HCT116 (cell line): Measurements from ENCODE around the gene AGFG2. TPM values are rescaled to one million over a fixed set of nuclear protein-coding genes. Genes with fewer than 3 reads are reported as not detected.

Source experiments
- ATAC-seq: fragments of 200-7000 bp; cut with Tn5 transposase; 2 replicates; pipeline ENCODE4 v1.9.1; 2020; ENCODE audit warnings: mild to moderate bottlenecking, moderate library complexity
- BruUV-seq: library from RNA; stranded (reverse); fragments of 400-500 nt; replicated peaks from 2 replicates; lab custom pipeline; 2021; lab: Mats Ljungman, UMichigan
- CTCF ChIA-PET: fragments of 300-600 bp; sonication (Branson Sonifier 250); formaldehyde crosslinking; loops from one replicate; lab custom pipeline; 2021; ENCODE audit warnings: antibody characterized with exemption; lab: Charles Lee
- POLR2A ChIA-PET: fragments of 300-600, 350-600 bp; sonication (Branson Sonifier 250); formaldehyde crosslinking; loops from one replicate; lab custom pipeline; 2021; ENCODE audit warnings: antibody characterized with exemption; lab: Charles Lee
- RAD21 ChIA-PET, 2 experiments: fragments of 300-600 bp; sonication (Branson Sonifier 250); formaldehyde crosslinking; loops; one replicate each; lab custom pipeline; 2023; ENCODE audit warnings: low total read pairs in 2 of 2; ENCODE audit not compliant: uncharacterized antibody in 2 of 2, unreplicated experiment in 2 of 2, low non-redundant PET in 1 of 2; lab: Charles Lee
- DNase-seq: peaks from one replicate; pipeline ENCODE4 v3.0.0-alpha.2; 2010; ENCODE audit warnings: low read depth, low spot score
- H2AFZ ChIP-seq: fragments of 200-600 bp; shearing (Covaris generic), sonication (generic); 2 replicates; pipeline ENCODE4 v1.6.1; 2017; ENCODE audit warnings: low read depth, mixed run types, mixed read lengths, antibody characterized with exemption, low read length; ENCODE audit not compliant: poor library complexity, severe bottlenecking
- H3K27ac ChIP-seq: 2 replicates; pipeline ENCODE4 v1.5.1; 2012; ENCODE audit warnings: low read depth, low read length
- H3K27me3 ChIP-seq: fragments of 200-600 bp; sonication (generic); 2 replicates; pipeline ENCODE4 v1.6.1; 2016; ENCODE audit warnings: mixed run types, low read length, mixed read lengths; ENCODE audit not compliant: insufficient read depth
- H3K36me3 ChIP-seq, 2 experiments: fragments of 200-500 bp in 1 of 2; fragments of 200-600 bp in 1 of 2; sonication (Bioruptor generic) in 1 of 2; sonication (generic) in 1 of 2; 2 replicates each; pipeline versions ENCODE4 v1.5.1 to v1.6.1; 2014 to 2016; ENCODE audit warnings: low read length in 2 of 2, inconsistent platforms in 1 of 2, mixed read lengths in 1 of 2, mixed run types in 1 of 2; ENCODE audit not compliant: insufficient read depth in 2 of 2, control insufficient read depth in 1 of 2
- H3K4me1 ChIP-seq, 2 experiments: fragments of 200-600 bp in 1 of 2; sonication (generic) in 1 of 2; 2 replicates each; pipeline versions ENCODE4 v1.5.1 to v1.6.1; 2012 to 2017; ENCODE audit warnings: low read length in 2 of 2, inconsistent platforms in 1 of 2, mild to moderate bottlenecking in 1 of 2, mixed read lengths in 1 of 2, mixed run types in 1 of 2, moderate library complexity in 1 of 2; ENCODE audit not compliant: insufficient read depth in 2 of 2, control insufficient read depth in 1 of 2
- H3K4me2 ChIP-seq: fragments of 200-600 bp; sonication (generic); 2 replicates; pipeline ENCODE4 v1.6.1; 2017; ENCODE audit warnings: mixed run types, low read length, mixed read lengths
- H3K4me3 ChIP-seq, 2 experiments: fragments of 200-600 bp in 1 of 2; sonication (generic) in 1 of 2; replicated peaks in 1 of 2; 2 replicates each; pipeline ENCODE4 v1.5.1; 2011 to 2016; ENCODE audit warnings: low read length in 2 of 2, control low read depth in 1 of 2, low read depth in 1 of 2, mild to moderate bottlenecking in 1 of 2, mixed read lengths in 1 of 2, mixed run types in 1 of 2
- H3K79me2 ChIP-seq: fragments of 200-600 bp; sonication (generic); 2 replicates; pipeline ENCODE4 v1.6.1; 2017; ENCODE audit warnings: mild to moderate bottlenecking, mixed run types, low read length, moderate library complexity, mixed read lengths; ENCODE audit not compliant: insufficient read depth
- H3K9ac ChIP-seq: fragments of 200-600 bp; sonication (generic); 2 replicates; pipeline ENCODE4 v1.6.1; 2016; ENCODE audit warnings: low read length, mixed read lengths
- H3K9me2 ChIP-seq: fragments of 200-600 bp; sonication (generic), shearing (Covaris generic); 2 replicates; pipeline ENCODE4 v1.6.1; 2017; ENCODE audit warnings: mixed run types, mild to moderate bottlenecking, moderate library complexity; ENCODE audit not compliant: insufficient read depth
- H3K9me3 ChIP-seq, 2 experiments: fragments of 200-500 bp in 1 of 2; fragments of 200-600 bp in 1 of 2; sonication (Bioruptor generic) in 1 of 2; sonication (generic) in 1 of 2; 2 replicates each; pipeline ENCODE4 v1.6.1; 2014 to 2017; ENCODE audit warnings: low read length in 2 of 2, mixed read lengths in 2 of 2, inconsistent platforms in 1 of 2, low read depth in 1 of 2, mild to moderate bottlenecking in 1 of 2, mixed run types in 1 of 2, moderate library complexity in 1 of 2; ENCODE audit not compliant: control insufficient read depth in 1 of 2, insufficient read depth in 1 of 2
- H4K20me1 ChIP-seq: fragments of 200-600 bp; sonication (generic), shearing (Covaris generic); 2 replicates; pipeline ENCODE4 v1.6.1; 2017; ENCODE audit warnings: mixed run types, mild to moderate bottlenecking, moderate library complexity; ENCODE audit not compliant: insufficient read depth
- CBX3 ChIP-seq: IDR thresholded peaks from 2 replicates; pipeline ENCODE4 v1.6.1; 2012; ENCODE audit warnings: low read depth
- EGR1 ChIP-seq: IDR thresholded peaks from 2 replicates; pipeline ENCODE4 v1.6.1; 2012; ENCODE audit warnings: low read depth
- ELF1 ChIP-seq: IDR thresholded peaks from 2 replicates; pipeline ENCODE4 v1.6.1; 2012; ENCODE audit warnings: low read depth, borderline replicate concordance
- EZH2phosphoT487 ChIP-seq: fragments of 200-600 bp; IDR thresholded peaks from 2 replicates; pipeline ENCODE4 v1.6.1; 2018; ENCODE audit warnings: antibody characterized with exemption, borderline replicate concordance
- POLR2A ChIP-seq: IDR thresholded peaks from 2 replicates; pipeline ENCODE4 v1.7.0; 2011; ENCODE audit warnings: borderline replicate concordance; ENCODE audit not compliant: insufficient read depth, insufficient read length; ENCODE audit errors: extremely low read depth
- POLR2AphosphoS5 ChIP-seq: IDR thresholded peaks from 2 replicates; pipeline ENCODE4 v1.6.1; 2011; ENCODE audit warnings: mild to moderate bottlenecking, low read depth, low read length, moderate library complexity
- RAD21 ChIP-seq: IDR thresholded peaks from 2 replicates; pipeline ENCODE4 v1.6.1; 2012; ENCODE audit warnings: low read depth, mild to moderate bottlenecking
- SIN3A ChIP-seq: IDR thresholded peaks from 2 replicates; pipeline ENCODE4 v1.6.1; 2012; ENCODE audit warnings: low read depth
- SRF ChIP-seq: IDR thresholded peaks from 2 replicates; pipeline ENCODE4 v1.6.1; 2012; ENCODE audit warnings: low read depth
- YY1 ChIP-seq: IDR thresholded peaks from 2 replicates; pipeline ENCODE4 v1.6.1; 2011; ENCODE audit warnings: low read length, low read depth, moderate library complexity, mild to moderate bottlenecking; ENCODE audit not compliant: insufficient replicate concordance; ENCODE audit errors: extremely low read depth
- ZFX ChIP-seq: fragments of 450-650 bp; IDR thresholded peaks from 2 replicates; pipeline ENCODE4 v1.6.1; 2017
- ZNF274 ChIP-seq: fragments of 200-500 bp; sonication (Bioruptor generic); IDR thresholded peaks from 2 replicates; pipeline ENCODE4 v1.6.1; 2014; ENCODE audit warnings: mild to moderate bottlenecking, low read depth, low read length, inconsistent platforms
- intact Hi-C: fragments of 100-400 bp; cut with micrococcal nuclease; formaldehyde crosslinking; loops from 2 replicates; pipeline ENCODE4 v1.10.0; 2022
- total RNA-seq: library from RNA; stranded (reverse); gene quantifications from one replicate; pipeline ENCODE4 v1.2.1, GENCODE V29; 2021; ENCODE audit not compliant: unreplicated experiment
- TF ChIP-seq, protein P1 (sequence below): IDR thresholded peaks from 2 replicates; pipeline ENCODE4 v1.6.1; 2012
- TF ChIP-seq, protein P2 (sequence below), 3 experiments: fragments of 200-600 bp in 1 of 3; sonication (generic) in 1 of 3; IDR thresholded peaks in 2 of 3; conservative IDR thresholded peaks in 1 of 3; 2 replicates each; pipeline ENCODE4 v1.5.1; 2012 to 2017; ENCODE audit warnings: low read depth in 2 of 3, low read length in 2 of 3, antibody characterized with exemption in 1 of 3, borderline replicate concordance in 1 of 3, control low read depth in 1 of 3, mild to moderate bottlenecking in 1 of 3, mixed read lengths in 1 of 3, mixed run types in 1 of 3, moderate library complexity in 1 of 3; ENCODE audit not compliant: insufficient read depth in 1 of 3

Gene AGFG2
- total RNA-seq, 1 experiment from 2014 or later = 14.0 TPM

DNA sequence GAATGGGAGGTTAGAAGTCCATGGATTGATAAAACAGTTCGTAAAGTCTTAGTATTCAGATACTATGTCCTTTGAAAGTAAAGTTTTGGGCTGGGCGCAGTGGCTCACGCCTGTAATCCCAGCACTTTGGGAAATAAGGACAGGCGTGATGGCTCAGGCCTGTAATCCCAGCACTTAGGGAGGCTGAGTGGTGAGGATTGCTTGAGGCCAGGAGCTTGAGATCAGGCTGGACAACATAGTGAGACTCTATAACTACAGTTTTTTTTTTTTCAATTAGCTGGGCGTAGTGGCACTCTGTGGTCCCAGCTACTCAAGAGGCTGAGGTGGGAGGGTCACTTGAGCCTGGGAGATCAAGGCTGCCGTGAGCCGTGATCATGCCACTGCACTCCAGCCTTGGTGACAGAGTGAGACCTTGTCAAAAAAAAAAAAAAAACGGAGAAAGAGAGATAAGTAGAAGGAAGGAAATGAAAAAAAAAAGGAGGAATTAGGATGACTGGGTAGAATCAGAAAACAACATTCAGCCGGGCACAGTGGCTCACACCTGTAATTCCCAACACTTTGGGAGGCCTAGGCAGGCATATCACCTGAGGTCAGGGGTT is 25.7 kb upstream of the AGFG2 start:
- CTCF ChIA-PET = no interaction called here

More for the DNA sequence above, 25.7 kb upstream of the AGFG2 start:
- no peaks in the 10 kb centered on the region for H3K9me3 ChIP-seq
- H3K4me3 ChIP-seq = no peak overlapping the region
- DNase-seq (no peak), ATAC-seq (no peak)
- H3K27me3 ChIP-seq = no peaks in the 10 kb centered on the region
- H3K36me3 ChIP-seq = no peaks in the 10 kb centered on the region
- ChIA-PET RAD21 (interaction anchor here in 1 of 2 experiments (0.7 kb wide), 1 partner anchor 71 kb away, joined by 4 read pairs; no protein-coding TSS in a partner anchor), POLR2A (no interaction called here)
- intact Hi-C loops = no loop called here
- no peak overlapping the region for H3K9ac ChIP-seq
- H4K20me1 ChIP-seq = no peaks in the 10 kb centered on the region
- H3K79me2 ChIP-seq = no peaks in the 10 kb centered on the region
- no peak overlapping the region for H2AFZ ChIP-seq
- no peak overlapping the region for H3K27ac ChIP-seq
- H3K4me1 ChIP-seq = peaks cover 10 to 29% of the 10 kb centered on the region in 2 experiments
- H3K4me2 ChIP-seq = no peak overlapping the region
- H3K9me2 ChIP-seq = no peaks in the 10 kb centered on the region
- no TSS peak for BruUV-seq
- TF ChIP-seq SRF = no peak
- TF ChIP-seq YY1 = no peak
- TF ChIP-seq, protein P1, sequence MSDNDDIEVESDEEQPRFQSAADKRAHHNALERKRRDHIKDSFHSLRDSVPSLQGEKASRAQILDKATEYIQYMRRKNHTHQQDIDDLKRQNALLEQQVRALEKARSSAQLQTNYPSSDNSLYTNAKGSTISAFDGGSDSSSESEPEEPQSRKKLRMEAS = no peak
- TF ChIP-seq ELF1 = no peak
- no peak for TF ChIP-seq SIN3A
- no peak for TF ChIP-seq EZH2phosphoT487
- no peak for TF ChIP-seq CBX3
- no peak for TF ChIP-seq RAD21
- no peak for TF ChIP-seq POLR2A
- TF ChIP-seq, protein P2, sequence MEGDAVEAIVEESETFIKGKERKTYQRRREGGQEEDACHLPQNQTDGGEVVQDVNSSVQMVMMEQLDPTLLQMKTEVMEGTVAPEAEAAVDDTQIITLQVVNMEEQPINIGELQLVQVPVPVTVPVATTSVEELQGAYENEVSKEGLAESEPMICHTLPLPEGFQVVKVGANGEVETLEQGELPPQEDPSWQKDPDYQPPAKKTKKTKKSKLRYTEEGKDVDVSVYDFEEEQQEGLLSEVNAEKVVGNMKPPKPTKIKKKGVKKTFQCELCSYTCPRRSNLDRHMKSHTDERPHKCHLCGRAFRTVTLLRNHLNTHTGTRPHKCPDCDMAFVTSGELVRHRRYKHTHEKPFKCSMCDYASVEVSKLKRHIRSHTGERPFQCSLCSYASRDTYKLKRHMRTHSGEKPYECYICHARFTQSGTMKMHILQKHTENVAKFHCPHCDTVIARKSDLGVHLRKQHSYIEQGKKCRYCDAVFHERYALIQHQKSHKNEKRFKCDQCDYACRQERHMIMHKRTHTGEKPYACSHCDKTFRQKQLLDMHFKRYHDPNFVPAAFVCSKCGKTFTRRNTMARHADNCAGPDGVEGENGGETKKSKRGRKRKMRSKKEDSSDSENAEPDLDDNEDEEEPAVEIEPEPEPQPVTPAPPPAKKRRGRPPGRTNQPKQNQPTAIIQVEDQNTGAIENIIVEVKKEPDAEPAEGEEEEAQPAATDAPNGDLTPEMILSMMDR (IDR thresholded peaks at IDR 0.05 in 2 of 3, conservative IDR thresholded peaks at IDR 0.05 in 1 of 3; ENCODE audit: borderline replicate concordance in 1 of 3, insufficient read depth in 1 of 3, low read depth in 2 of 3, low read length in 2 of 3) = no peak
- no peak for TF ChIP-seq ZNF274
- TF ChIP-seq POLR2AphosphoS5 = no peak
- TF ChIP-seq ZFX = no peak
- TF ChIP-seq EGR1 = no peak
